Fibroblast of lung (primary cell): Measurements from ENCODE around the gene ADARB1. TPM values are rescaled to one million over a fixed set of nuclear protein-coding genes. Genes with fewer than 3 reads are reported as not detected.

Source experiments
- DNase-seq, 2 donors: peaks; one replicate each; pipeline versions ENCODE4 v3.0.0 to v3.0.0-alpha.2; 2010; ENCODE audit warnings: low read depth in 2 of 2
- H2AFZ ChIP-seq: 2 replicates; pipeline ENCODE4 v1.5.1; 2012; ENCODE audit warnings: low read length, control low read depth, inconsistent platforms
- H3K27ac ChIP-seq: 2 replicates; pipeline ENCODE4 v1.5.1; 2011; ENCODE audit warnings: low read length, control low read depth; ENCODE audit not compliant: insufficient read depth
- H3K27me3 ChIP-seq: 2 replicates; pipeline ENCODE4 v1.5.1; 2011; ENCODE audit warnings: mild to moderate bottlenecking, low read length; ENCODE audit not compliant: control insufficient read depth, insufficient read depth
- H3K36me3 ChIP-seq: 2 replicates; pipeline ENCODE4 v1.5.1; 2011; ENCODE audit warnings: low read length; ENCODE audit not compliant: control insufficient read depth, insufficient read depth
- H3K4me1 ChIP-seq: 2 replicates; pipeline ENCODE4 v1.5.1; 2011; ENCODE audit warnings: low read length; ENCODE audit not compliant: control insufficient read depth, insufficient read depth; ENCODE audit errors: extremely low read depth
- H3K4me2 ChIP-seq: 2 replicates; pipeline ENCODE4 v1.5.1; 2011; ENCODE audit warnings: low read length, control low read depth; ENCODE audit not compliant: insufficient read depth; ENCODE audit errors: extremely low read depth
- H3K4me3 ChIP-seq, 4 experiments: fragments of 200-600 bp in 1 of 4; sonication (generic) in 1 of 4; replicated peaks in 1 of 4; 2 replicates each; pipeline ENCODE4 v1.5.1; 2011 to 2016; ENCODE audit warnings: low read length in 4 of 4, low read depth in 3 of 4, mild to moderate bottlenecking in 3 of 4, control low read depth in 2 of 4, inconsistent platforms in 1 of 4, mixed read lengths in 1 of 4; ENCODE audit not compliant: insufficient read depth in 1 of 4; ENCODE audit errors: control extremely low read depth in 1 of 4
- H3K79me2 ChIP-seq: 2 replicates; pipeline ENCODE4 v1.5.1; 2012; ENCODE audit warnings: mild to moderate bottlenecking, low read length, inconsistent platforms; ENCODE audit not compliant: control insufficient read depth, insufficient read depth
- H3K9ac ChIP-seq: 2 replicates; pipeline ENCODE4 v1.5.1; 2011; ENCODE audit warnings: mild to moderate bottlenecking, low read length, control low read depth; ENCODE audit not compliant: insufficient read depth
- H3K9me3 ChIP-seq: 2 replicates; pipeline ENCODE4 v1.5.1; 2012; ENCODE audit warnings: low read depth, low read length; ENCODE audit not compliant: control insufficient read depth, insufficient read depth
- H4K20me1 ChIP-seq: 2 replicates; pipeline ENCODE4 v1.5.1; 2011; ENCODE audit warnings: low read length; ENCODE audit not compliant: control insufficient read depth, insufficient read depth; ENCODE audit errors: extremely low read depth
- CTCF ChIP-seq, 2 donors: IDR thresholded peaks in 1 of 2; conservative IDR thresholded peaks in 1 of 2; 1 replicate in 1 of 2; 2 replicates in 1 of 2; pipeline ENCODE4 v1.5.1; 2011 to 2012; ENCODE audit warnings: low read length in 2 of 2, control low read depth in 1 of 2, inconsistent platforms in 1 of 2, low read depth in 1 of 2, mild to moderate bottlenecking in 1 of 2
- EZH2 ChIP-seq: IDR thresholded peaks from 2 replicates; pipeline ENCODE4 v1.5.1; 2012; ENCODE audit warnings: low read length, control low read depth, mild to moderate bottlenecking; ENCODE audit errors: missing control alignments
- polyA plus RNA-seq, 2 donors: library from polyadenylated mRNA; depleted of rRNA in 1 of 2; stranded (reverse) in 1 of 2; unstranded in 1 of 2; fragments of >200 nt; gene quantifications; 2 replicates each; pipeline ENCODE4 v1.2.1, GENCODE V29; 2011 to 2012; ENCODE audit warnings: missing spikeins in 1 of 2
- total RNA-seq: library from RNA; depleted of rRNA; stranded (reverse); fragments of >200 nt; gene quantifications from 2 replicates; pipeline ENCODE4 v1.2.1, GENCODE V29; 2014

Gene ADARB1
- total and polyA plus RNA-seq, 2 donors (not counting 1 experiment from before 2014, with no cell fraction given): 20.2 to 25.3 TPM

GRCh38 chr21:45040157-45040711 is 34.1 kb upstream of the ADARB1 start:
- H2AFZ ChIP-seq: no peak overlapping the region

GRCh38 chr21:45040739-45041138 is 33.6 kb upstream of the ADARB1 start:
- H3K4me3 ChIP-seq: no peak overlapping the region
- DNase-seq: no peak

More at GRCh38 chr21:45040157-45040711, 34.1 kb upstream of the ADARB1 start:
- H4K20me1 ChIP-seq: no peaks in the 10 kb centered on the region
- no peak overlapping the region for H3K4me3 ChIP-seq
- H3K4me2 ChIP-seq: no peak overlapping the region
- DNase-seq: no peak
- H3K4me1 ChIP-seq: peaks cover 12% of the 10 kb centered on the region
- TF ChIP-seq EZH2 (no peak), CTCF (conservative IDR thresholded peaks at IDR 0.05 in 1 of 2, IDR thresholded peaks at IDR 0.05 in 1 of 2; ENCODE audit: low read depth in 1 of 2, low read length in 2 of 2) (no peak)
- peaks cover 3% of the 10 kb centered on the region for H3K27me3 ChIP-seq
- H3K36me3 ChIP-seq: no peaks in the 10 kb centered on the region
- H3K27ac ChIP-seq: peak overlapping the region; percentile 55
- no peak overlapping the region for H3K9ac ChIP-seq
- H3K9me3 ChIP-seq: no peaks in the 10 kb centered on the region
- no peaks in the 10 kb centered on the region for H3K79me2 ChIP-seq

GRCh38 chr21:45041351-45041805 is 33.0 kb upstream of the ADARB1 start:
- Histone ChIP-seq H3K9me3 (no peaks in the 10 kb centered on the region), H4K20me1 (no peaks in the 10 kb centered on the region), H3K4me3 (no peak overlapping the region), H3K4me2 (peak overlapping the region; percentile 63), H3K4me1 (peaks cover 12% of the 10 kb centered on the region), H3K27ac (peak overlapping the region; percentile 55), H3K79me2 (no peaks in the 10 kb centered on the region), H3K27me3 (no peaks in the 10 kb centered on the region), H3K9ac (peak overlapping the region; percentile 55), H3K36me3 (no peaks in the 10 kb centered on the region), H2AFZ (no peak overlapping the region)
- TF ChIP-seq EZH2 (no peak), CTCF (conservative IDR thresholded peaks at IDR 0.05 in 1 of 2, IDR thresholded peaks at IDR 0.05 in 1 of 2; ENCODE audit: low read depth in 1 of 2, low read length in 2 of 2) (no peak)
- peak; percentile 40 to 88 for DNase-seq

More at GRCh38 chr21:45040739-45041138, 33.6 kb upstream of the ADARB1 start:
- Histone ChIP-seq H3K27me3 (no peaks in the 10 kb centered on the region), H3K27ac (peak overlapping the region; percentile 55), H3K4me2 (peak overlapping the region; percentile 63), H3K36me3 (no peaks in the 10 kb centered on the region), H3K79me2 (no peaks in the 10 kb centered on the region), H3K9ac (peak overlapping the region; percentile 48), H3K4me1 (peaks cover 12% of the 10 kb centered on the region), H2AFZ (no peak overlapping the region), H4K20me1 (no peaks in the 10 kb centered on the region), H3K9me3 (no peaks in the 10 kb centered on the region)
- TF ChIP-seq EZH2: no peak
- TF ChIP-seq CTCF (conservative IDR thresholded peaks at IDR 0.05 in 1 of 2, IDR thresholded peaks at IDR 0.05 in 1 of 2; ENCODE audit: low read depth in 1 of 2, low read length in 2 of 2): no peak
